ENCODE measurements around the gene UPF3A. TPM values are rescaled to one million over a fixed set of nuclear protein-coding genes. Genes with fewer than 3 reads are reported as not detected.
"Not testable (repeated sequence)": the region's sequence is repeated elsewhere in the genome, so short reads cannot be mapped to it uniquely, and the experiment has no call there.

Gene UPF3A
- total RNA-seq, 4 donors from 2014 or later = 28.9 to 85.8 (median 33.4) TPM

- H3K4me1 ChIP-seq = no peaks in the 10 kb centered on the region
- no peaks in the 10 kb centered on the region for H3K9me3 ChIP-seq
- DNase-seq = no peak
- H3K27me3 ChIP-seq = no peaks in the 10 kb centered on the region
- no peak overlapping the region for H3K4me3 ChIP-seq
- H3K36me3 ChIP-seq = peaks cover 0 to 97% (median 0%) of the 10 kb centered on the region in 3 donors
- H3K27ac ChIP-seq = no peak overlapping the region
- no peak for TF ChIP-seq POLR2A (IDR thresholded peaks at IDR 0.05)
- TF ChIP-seq, protein P1, sequence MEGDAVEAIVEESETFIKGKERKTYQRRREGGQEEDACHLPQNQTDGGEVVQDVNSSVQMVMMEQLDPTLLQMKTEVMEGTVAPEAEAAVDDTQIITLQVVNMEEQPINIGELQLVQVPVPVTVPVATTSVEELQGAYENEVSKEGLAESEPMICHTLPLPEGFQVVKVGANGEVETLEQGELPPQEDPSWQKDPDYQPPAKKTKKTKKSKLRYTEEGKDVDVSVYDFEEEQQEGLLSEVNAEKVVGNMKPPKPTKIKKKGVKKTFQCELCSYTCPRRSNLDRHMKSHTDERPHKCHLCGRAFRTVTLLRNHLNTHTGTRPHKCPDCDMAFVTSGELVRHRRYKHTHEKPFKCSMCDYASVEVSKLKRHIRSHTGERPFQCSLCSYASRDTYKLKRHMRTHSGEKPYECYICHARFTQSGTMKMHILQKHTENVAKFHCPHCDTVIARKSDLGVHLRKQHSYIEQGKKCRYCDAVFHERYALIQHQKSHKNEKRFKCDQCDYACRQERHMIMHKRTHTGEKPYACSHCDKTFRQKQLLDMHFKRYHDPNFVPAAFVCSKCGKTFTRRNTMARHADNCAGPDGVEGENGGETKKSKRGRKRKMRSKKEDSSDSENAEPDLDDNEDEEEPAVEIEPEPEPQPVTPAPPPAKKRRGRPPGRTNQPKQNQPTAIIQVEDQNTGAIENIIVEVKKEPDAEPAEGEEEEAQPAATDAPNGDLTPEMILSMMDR (IDR thresholded peaks at IDR 0.05) = no peak
Observed at GRCh38 chr13:114259374-114259773, 22.0 kb upstream of the UPF3A start.

- no peak for DNase-seq
- H3K27ac ChIP-seq = no peak overlapping the region
- no peaks in the 10 kb centered on the region for H3K9me3 ChIP-seq
- no peaks in the 10 kb centered on the region for H3K27me3 ChIP-seq
- H3K4me3 ChIP-seq = no peak overlapping the region
- H3K36me3 ChIP-seq = peaks cover 0 to 97% (median 0%) of the 10 kb centered on the region in 3 donors
- no peak for TF ChIP-seq POLR2A (IDR thresholded peaks at IDR 0.05)
- TF ChIP-seq, protein P1 (IDR thresholded peaks at IDR 0.05) = no peak
- H3K4me1 ChIP-seq = no peaks in the 10 kb centered on the region
Observed at GRCh38 chr13:114259974-114260373, 21.4 kb upstream of the UPF3A start.

DNA sequence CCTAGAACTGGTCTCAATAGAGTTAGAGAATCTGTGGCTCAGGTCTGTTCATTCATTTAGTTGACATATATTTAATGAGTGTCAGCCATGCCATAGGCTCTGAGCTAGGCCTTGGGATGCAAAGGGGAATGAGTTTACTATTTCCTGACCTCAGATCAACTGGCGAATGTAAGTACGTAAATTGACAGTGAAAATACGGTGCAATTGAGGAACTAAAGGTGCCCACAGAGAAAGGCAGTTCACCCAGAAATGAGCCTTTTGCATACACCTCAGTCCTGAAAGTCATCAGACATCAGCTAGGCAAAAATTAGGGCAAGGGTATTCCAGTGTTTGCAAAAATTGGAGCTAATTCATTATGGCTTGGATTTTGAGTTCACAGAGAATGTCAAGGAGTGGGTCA, 20.6 kb upstream of the UPF3A start:
- no peak for DNase-seq
- H3K27ac ChIP-seq = no peak overlapping the region
- no peaks in the 10 kb centered on the region for H3K27me3 ChIP-seq
- H3K4me1 ChIP-seq = no peaks in the 10 kb centered on the region
- H3K36me3 ChIP-seq = peaks cover 0 to 97% (median 0%) of the 10 kb centered on the region in 3 donors
- H3K9me3 ChIP-seq = no peaks in the 10 kb centered on the region
- no peak overlapping the region for H3K4me3 ChIP-seq
- TF ChIP-seq, protein P1 (IDR thresholded peaks at IDR 0.05) = no peak
- TF ChIP-seq POLR2A (IDR thresholded peaks at IDR 0.05) = no peak

GRCh38 chr13:114261328-114261965, 20.0 kb upstream of the UPF3A start:
- Histone ChIP-seq H3K27ac (no peak overlapping the region), H3K4me3 (no peak overlapping the region), H3K36me3 (peaks cover 0 to 100% (median 0%) of the 10 kb centered on the region in 3 donors), H3K27me3 (no peaks in the 10 kb centered on the region), H3K9me3 (no peaks in the 10 kb centered on the region), H3K4me1 (no peaks in the 10 kb centered on the region)
- TF ChIP-seq POLR2A (IDR thresholded peaks at IDR 0.05) = no peak
- TF ChIP-seq, protein P1 (IDR thresholded peaks at IDR 0.05) = no peak
- DNase-seq = no peak

DNA sequence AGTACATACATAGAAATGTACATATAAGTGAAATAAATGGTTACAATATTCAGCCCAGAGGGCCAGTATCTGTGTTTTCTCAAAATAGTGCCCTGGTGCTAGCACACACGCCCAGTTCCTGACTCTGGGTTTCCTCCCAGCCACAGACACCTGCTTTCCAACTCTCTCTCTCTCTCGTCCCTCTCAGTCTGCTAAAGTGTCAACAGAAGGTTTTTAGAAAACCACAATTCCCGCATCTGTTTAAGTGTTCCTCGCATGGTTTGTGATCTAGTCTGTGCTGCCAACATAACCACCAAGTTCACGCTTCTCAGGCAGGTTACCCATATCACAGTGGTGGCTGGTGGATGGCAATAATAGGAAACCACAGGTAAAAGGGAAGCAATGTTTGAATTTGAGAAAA, 17.8 kb upstream of the UPF3A start:
- Histone ChIP-seq H3K36me3 (peaks cover 0 to 99% (median 0%) of the 10 kb centered on the region in 3 donors), H3K9me3 (no peaks in the 10 kb centered on the region), H3K4me3 (no peak overlapping the region), H3K4me1 (no peaks in the 10 kb centered on the region), H3K27ac (no peak overlapping the region), H3K27me3 (no peaks in the 10 kb centered on the region)
- DNase-seq = no peak
- TF ChIP-seq, protein P1 (IDR thresholded peaks at IDR 0.05) = no peak
- TF ChIP-seq POLR2A (IDR thresholded peaks at IDR 0.05) = no peak

- H3K36me3 ChIP-seq = peaks cover 0 to 99% (median 0%) of the 10 kb centered on the region in 3 donors
- H3K27me3 ChIP-seq, H3K27ac ChIP-seq, H3K4me1 ChIP-seq, DNase-seq, H3K9me3 ChIP-seq, H3K4me3 ChIP-seq: not testable (repeated sequence)
Observed at GRCh38 chr13:114264313-114264712, 17.1 kb upstream of the UPF3A start.
